PC-3 (cell line): ENCODE measurements around the gene GFRA1.

Experiments
- CTCF ChIP-seq: fragments of 300-600 bp; sonication (generic); conservative IDR thresholded peaks from 2 replicates; pipeline ENCODE4 v1.5.1; 2017; ENCODE audit warnings: antibody characterized with exemption, low read depth, mild to moderate bottlenecking, low read length
- EZH2phosphoT487 ChIP-seq: fragments of 300-600 bp; sonication (generic); IDR thresholded peaks from 2 replicates; pipeline ENCODE4 v1.6.1; 2018; ENCODE audit warnings: mild to moderate bottlenecking, antibody characterized with exemption, low read length, borderline replicate concordance

- TF ChIP-seq CTCF: no peak
- no peak for TF ChIP-seq EZH2phosphoT487
Measured at GRCh38 chr10:116270126-116270770, 2.8 kb downstream of the GFRA1 start.
